RPMI7951 (cell line): ENCODE data around the gene PMCH. TPM values are rescaled to one million over a fixed set of nuclear protein-coding genes. Genes with fewer than 3 reads are reported as not detected.
A peak's percentile ranks its signal among the peaks of the same experiment; 100 is the strongest.
"Not testable (repeated sequence)": the region's sequence is repeated elsewhere in the genome, so short reads cannot be mapped to it uniquely, and the experiment has no call there.

ENCODE experiments used
- DNase-seq: peaks from one replicate; pipeline ENCODE4 v3.0.0-alpha.2; 2012; ENCODE audit warnings: low read depth
- total RNA-seq: library from RNA; depleted of rRNA; stranded (reverse); fragments of >200 nt; shearing (Covaris generic); gene quantifications from 2 replicates; pipeline ENCODE4 v1.2.3, GENCODE V29; 2014; rRNA removed

PMCH gene
- not detected in 2 replicates for total RNA-seq

- peak; percentile 2 for DNase-seq
These were observed at the start of gene PMCH for GRCh38 chr12:102197789-102198188. PMCH (minus strand) TSS chr12:102197833; CDS start chr12:102197770, 63 bp downstream.

- not testable (repeated sequence) for DNase-seq
These were observed 43.2 kb upstream of the PMCH start for GRCh38 chr12:102240859-102241258.

GRCh38 chr12:102234599-102234998, 37.0 kb upstream of the PMCH start:
- DNase-seq = no peak

- no peak for DNase-seq
These were observed 34.8 kb upstream of the PMCH start for GRCh38 chr12:102232446-102232845.

GRCh38 chr12:102232036-102232435, 34.4 kb upstream of the PMCH start:
- DNase-seq = no peak

- DNase-seq = no peak
These were observed 30.3 kb upstream of the PMCH start for GRCh38 chr12:102227954-102228353.

GRCh38 chr12:102220736-102221135, 23.1 kb upstream of the PMCH start:
- no peak for DNase-seq

GRCh38 chr12:102215992-102216691, 18.5 kb upstream of the PMCH start:
- DNase-seq = peak; percentile 32

GRCh38 chr12:102204025-102204424, 6.4 kb upstream of the PMCH start:
- DNase-seq = no peak

GRCh38 chr12:102202556-102202955, 4.9 kb upstream of the PMCH start:
- DNase-seq = no peak

- DNase-seq = no peak
These were observed 3.9 kb upstream of the PMCH start for GRCh38 chr12:102201436-102202061.

- no peak for DNase-seq
These were observed 1.8 kb downstream of the PMCH start for GRCh38 chr12:102195826-102196225.

GRCh38 chr12:102182635-102183034, 15.0 kb downstream of the PMCH start:
- no peak for DNase-seq

GRCh38 chr12:102174761-102175160, 22.9 kb downstream of the PMCH start:
- no peak for DNase-seq

GRCh38 chr12:102174117-102174516, 23.5 kb downstream of the PMCH start:
- no peak for DNase-seq

GRCh38 chr12:102172436-102172835, 25.2 kb downstream of the PMCH start:
- DNase-seq = no peak

GRCh38 chr12:102171951-102172350, 25.7 kb downstream of the PMCH start:
- DNase-seq = no peak

GRCh38 chr12:102169922-102170621, 27.6 kb downstream of the PMCH start:
- DNase-seq = peak; percentile 18

GRCh38 chr12:102167821-102168604, 29.6 kb downstream of the PMCH start:
- no peak for DNase-seq

GRCh38 chr12:102163383-102163782, 34.2 kb downstream of the PMCH start:
- no peak for DNase-seq

GRCh38 chr12:102155206-102155605, 42.4 kb downstream of the PMCH start:
- not testable (repeated sequence) for DNase-seq

GRCh38 chr12:102147062-102147587, 50.5 kb downstream of the PMCH start:
- not testable (repeated sequence) for DNase-seq
